GM10266 (cell line): ENCODE measurements around the gene TMEM272.

ENCODE experiments used
- DNase-seq: peaks from one replicate; pipeline ENCODE4 v3.0.0; 2012; ENCODE audit errors: extremely low spot score
- TF ChIP-seq, protein P1 (sequence below): IDR thresholded peaks from 2 replicates; pipeline ENCODE4 v1.5.1; 2012; ENCODE audit warnings: mild to moderate bottlenecking, low read depth; ENCODE audit not compliant: control insufficient read depth, insufficient read depth; ENCODE audit errors: missing control alignments

TMEM272 gene

DNA sequence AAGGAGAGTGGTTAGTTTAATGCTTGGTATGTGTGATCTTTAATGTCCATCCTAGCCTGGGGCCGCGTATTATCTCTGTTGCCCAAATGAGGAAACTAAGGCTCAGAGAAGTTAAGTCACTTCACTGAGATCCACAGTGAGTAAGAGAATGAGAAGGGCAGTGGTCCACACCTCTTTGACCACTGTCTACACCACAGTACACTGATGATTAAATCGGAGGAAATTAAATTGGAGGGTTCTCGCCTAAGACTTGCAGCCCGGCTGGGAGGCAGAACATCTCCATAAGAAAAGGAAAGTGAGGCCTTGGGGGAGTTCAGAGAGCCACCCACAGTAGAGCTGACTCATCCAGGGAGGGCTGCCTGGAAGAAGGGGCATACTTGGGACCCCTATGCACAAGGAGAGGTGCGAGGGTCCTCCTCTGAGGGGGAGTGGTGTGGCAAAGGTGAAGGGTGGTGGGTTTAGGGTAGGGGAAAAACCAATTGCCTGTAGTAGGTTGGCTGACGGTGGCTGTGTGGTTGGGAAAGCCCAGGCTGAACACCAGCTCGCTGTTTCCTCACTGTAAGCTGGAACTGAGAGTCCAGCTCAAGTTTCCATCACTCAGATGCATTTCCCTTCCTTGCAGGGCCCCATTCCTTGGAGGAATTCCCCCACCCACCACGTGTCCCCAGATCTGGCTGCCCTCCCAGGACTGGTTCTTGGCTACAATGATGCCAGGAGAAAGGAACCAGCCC lies 26.0 kb downstream of the TMEM272 start:
- TF ChIP-seq, protein P1, sequence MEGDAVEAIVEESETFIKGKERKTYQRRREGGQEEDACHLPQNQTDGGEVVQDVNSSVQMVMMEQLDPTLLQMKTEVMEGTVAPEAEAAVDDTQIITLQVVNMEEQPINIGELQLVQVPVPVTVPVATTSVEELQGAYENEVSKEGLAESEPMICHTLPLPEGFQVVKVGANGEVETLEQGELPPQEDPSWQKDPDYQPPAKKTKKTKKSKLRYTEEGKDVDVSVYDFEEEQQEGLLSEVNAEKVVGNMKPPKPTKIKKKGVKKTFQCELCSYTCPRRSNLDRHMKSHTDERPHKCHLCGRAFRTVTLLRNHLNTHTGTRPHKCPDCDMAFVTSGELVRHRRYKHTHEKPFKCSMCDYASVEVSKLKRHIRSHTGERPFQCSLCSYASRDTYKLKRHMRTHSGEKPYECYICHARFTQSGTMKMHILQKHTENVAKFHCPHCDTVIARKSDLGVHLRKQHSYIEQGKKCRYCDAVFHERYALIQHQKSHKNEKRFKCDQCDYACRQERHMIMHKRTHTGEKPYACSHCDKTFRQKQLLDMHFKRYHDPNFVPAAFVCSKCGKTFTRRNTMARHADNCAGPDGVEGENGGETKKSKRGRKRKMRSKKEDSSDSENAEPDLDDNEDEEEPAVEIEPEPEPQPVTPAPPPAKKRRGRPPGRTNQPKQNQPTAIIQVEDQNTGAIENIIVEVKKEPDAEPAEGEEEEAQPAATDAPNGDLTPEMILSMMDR, result no peak
- DNase-seq, result no peak

DNA sequence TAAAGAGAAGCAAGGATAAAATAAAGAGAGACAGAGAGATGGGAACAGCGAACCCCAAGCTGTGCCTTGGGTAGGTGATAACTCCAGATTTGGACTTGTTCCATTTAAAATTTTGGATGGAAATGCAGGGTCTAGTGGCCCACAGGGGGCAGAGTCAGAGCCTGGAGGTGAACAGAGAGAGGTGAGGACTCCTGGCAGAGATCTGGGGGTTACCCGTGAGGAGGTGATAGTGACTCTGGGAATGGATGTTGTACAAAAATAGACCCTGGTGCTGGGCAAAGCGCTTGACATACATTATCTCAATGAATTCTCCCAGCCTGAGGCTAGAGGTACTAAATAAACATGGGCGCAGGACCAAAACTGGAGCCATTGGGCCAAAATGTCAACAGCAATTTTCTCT lies 26.7 kb downstream of the TMEM272 start:
- TF ChIP-seq, protein P1, result peak; percentile 18
- no peak for DNase-seq

DNA sequence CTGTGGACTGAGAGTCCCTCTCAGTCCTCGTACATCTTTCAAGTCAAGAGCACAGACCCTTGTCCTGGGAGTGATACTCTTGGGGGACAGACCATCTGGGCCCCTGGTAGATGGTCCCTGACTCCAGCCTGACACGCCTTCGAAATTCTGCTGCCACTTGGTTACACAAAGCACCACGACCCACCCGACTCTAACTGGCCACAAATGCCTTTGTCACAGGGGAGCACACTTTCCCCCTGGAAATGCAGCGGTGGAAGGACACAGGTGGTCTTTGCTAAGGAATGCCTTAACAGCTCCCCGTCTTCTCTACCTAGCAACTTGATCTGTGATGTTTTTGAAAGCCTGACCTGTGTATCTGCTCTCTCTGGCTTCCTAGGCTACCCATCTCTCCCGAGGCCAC lies 27.3 kb downstream of the TMEM272 start:
- no peak for DNase-seq
- TF ChIP-seq, protein P1, result no peak

DNA sequence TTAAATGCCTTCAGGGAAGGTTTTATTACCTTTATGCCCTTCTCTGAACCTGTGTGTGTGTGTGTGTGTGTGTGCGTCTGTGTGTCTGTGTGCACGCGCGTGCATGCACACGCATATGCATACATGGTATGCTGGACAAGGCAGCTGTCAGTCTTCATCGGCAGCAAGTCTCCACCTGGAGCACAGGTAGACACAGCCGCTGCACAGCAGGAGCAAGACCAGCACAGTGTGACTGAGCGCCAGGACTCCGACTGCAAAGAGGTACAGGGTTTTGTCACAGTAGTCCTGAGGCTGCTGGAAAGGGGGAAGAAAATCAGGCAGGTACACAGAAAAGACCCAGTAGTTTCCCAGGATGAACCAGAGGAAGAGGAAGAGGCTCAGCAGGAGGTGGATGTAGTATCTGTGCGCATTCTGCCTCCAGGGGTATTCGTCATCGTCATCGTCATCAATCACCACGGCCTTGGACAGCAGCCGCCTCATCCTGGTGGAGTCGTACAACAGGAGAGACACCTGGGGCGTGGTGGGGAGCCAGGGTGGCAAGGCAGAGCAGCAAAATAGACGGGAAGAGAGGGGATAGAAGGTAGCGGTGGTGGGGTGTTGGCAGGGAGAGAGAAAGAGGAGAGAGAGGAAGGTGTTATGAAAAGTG lies 28.2 kb downstream of the TMEM272 start:
- TF ChIP-seq, protein P1, result no peak
- DNase-seq, result no peak

DNA sequence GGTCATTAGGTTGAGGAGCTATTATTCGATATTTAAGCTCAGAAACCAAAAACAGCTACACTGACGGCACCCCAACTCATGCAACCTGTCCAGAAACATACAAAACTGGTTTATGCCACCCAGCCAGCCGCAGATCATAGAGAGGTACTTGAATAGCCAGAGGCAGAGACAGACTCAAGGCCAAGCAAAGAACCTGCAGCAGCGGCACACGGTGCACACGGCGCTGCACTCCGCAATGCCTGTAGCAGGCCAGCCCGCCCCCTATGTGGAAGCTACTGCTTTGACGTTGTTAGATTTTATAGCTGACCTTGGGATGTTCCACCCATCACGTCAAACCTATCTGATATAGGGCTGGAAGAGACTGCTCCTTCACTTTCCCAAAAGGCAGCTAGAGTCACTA lies 29.1 kb downstream of the TMEM272 start:
- no peak for DNase-seq
- TF ChIP-seq, protein P1, result no peak

DNA sequence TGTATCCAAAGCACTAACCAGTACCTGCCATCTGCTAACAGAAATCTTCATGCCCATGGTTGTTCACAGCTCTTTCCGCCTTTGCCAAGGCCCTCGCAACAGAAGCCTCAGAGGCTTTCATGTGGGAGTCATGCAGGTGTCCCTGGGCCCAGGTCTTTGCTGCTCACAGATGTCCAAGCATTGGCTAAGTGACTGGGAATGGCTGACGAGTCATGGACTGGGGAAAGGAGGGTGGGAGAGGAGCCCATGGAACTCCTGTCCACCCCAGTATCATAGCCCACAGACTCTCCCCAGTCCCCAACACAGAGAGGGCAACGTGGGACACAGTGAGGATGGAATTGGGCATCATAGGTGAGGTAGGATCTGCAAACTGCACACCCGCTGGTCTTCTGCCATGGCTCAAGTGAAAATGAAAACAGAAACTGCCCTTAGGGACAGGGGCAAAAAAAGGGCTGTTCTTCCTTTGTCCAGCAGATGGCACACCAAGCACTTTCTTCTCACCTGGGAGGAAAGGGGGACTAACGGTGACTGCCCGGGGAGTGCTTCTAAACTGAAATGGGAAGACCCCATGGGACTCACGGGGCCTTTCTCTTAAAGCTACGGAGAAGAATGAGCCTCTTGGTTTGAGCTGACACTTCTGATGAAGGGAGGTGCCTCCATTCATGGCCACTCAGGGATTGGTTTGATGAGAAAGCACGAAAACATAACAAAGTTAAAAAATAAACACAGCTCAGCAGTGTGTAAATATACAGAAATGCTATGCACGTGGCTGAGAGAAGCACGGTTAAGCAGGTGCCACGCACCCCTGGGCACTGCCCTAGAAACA lies 29.9 kb downstream of the TMEM272 start:
- TF ChIP-seq, protein P1, result peak; percentile 82
- peak; percentile 72 for DNase-seq
